Testis (tissue), 3 donors: ENCODE results near the gene SLC12A9. TPM values are rescaled to one million over a fixed set of nuclear protein-coding genes. Genes with fewer than 3 reads are reported as not detected.
A peak's percentile ranks its signal among the peaks of the same experiment; 100 is the strongest.

Experiments used
- DNase-seq: peaks from one replicate; pipeline ENCODE4 v3.0.0-alpha.2; 2019
- H3K27ac ChIP-seq, 2 donors: fragments of 200-600 bp; sonication (generic); one replicate each; pipeline ENCODE4 v1.5.1; 2019
- H3K27me3 ChIP-seq: fragments of 200-600 bp; sonication (generic); one replicate; pipeline ENCODE4 v1.5.1; 2019
- H3K36me3 ChIP-seq: fragments of 200-600 bp; sonication (generic); one replicate; pipeline ENCODE4 v1.5.1; 2017; ENCODE audit warnings: low read depth; ENCODE audit errors: missing control alignments
- H3K4me1 ChIP-seq: fragments of 200-600 bp; sonication (generic); one replicate; pipeline ENCODE4 v1.5.1; 2019
- H3K4me3 ChIP-seq, 2 donors: fragments of 200-600 bp; sonication (generic); one replicate each; pipeline ENCODE4 v1.5.1; 2017 to 2019
- H3K9me3 ChIP-seq: fragments of 200-600 bp; sonication (generic); one replicate; pipeline ENCODE4 v1.5.1; 2017
- CTCF ChIP-seq, 3 experiments: fragments of 450-650 bp in 2 of 3; fragments of 200-600 bp in 1 of 3; sonication (generic) in 1 of 3; IDR thresholded peaks; one replicate each; pipeline ENCODE4 v1.5.1; 2016 to 2019; ENCODE audit warnings: antibody characterized with exemption in 3 of 3, mild to moderate bottlenecking in 2 of 3, moderate library complexity in 1 of 3
- POLR2A ChIP-seq: fragments of 450-650 bp; IDR thresholded peaks from one replicate; pipeline ENCODE4 v1.6.1; 2017; ENCODE audit warnings: antibody characterized with exemption, mild to moderate bottlenecking, moderate library complexity
- WGBS, 2 donors: methylation state at CpG; one replicate each; pipeline ENCODE4 v1.1.5; 2018; 5-methylcytosine and 5-hydroxymethylcytosine counted together
- intact Hi-C: fragments of 100-400 bp; cut with DNase I; formaldehyde crosslinking; loops from one replicate; pipeline ENCODE4 v1.15.1; 2023; ENCODE audit warnings: low total_unique reads
- polyA plus RNA-seq: library from polyadenylated mRNA; stranded (reverse); fragments of 350-450 nt; fragmentation: Illumina TruSeq; extraction: RNeasy Lipid Tissue Mini Kit (QIAGEN cat#74804); gene quantifications from one replicate; pipeline ENCODE4 v1.2.3, GENCODE V29; 2014; ENCODE audit warnings: low read depth, low replicate concordance; ENCODE audit not compliant: insufficient read depth
- total RNA-seq, 2 donors: library from RNA; depleted of rRNA; stranded (reverse); fragments of >200 nt; gene quantifications; one replicate each; pipeline ENCODE4 v1.2.3, GENCODE V29; 2016

SLC12A9 gene
- total and polyA plus RNA-seq, 3 donors from 2014 or later = 12.8 to 18.9 (median 13.8) TPM

- Histone ChIP-seq H3K9me3 (no peaks in the 10 kb centered on the region), H3K4me1 (peaks cover 12% of the 10 kb centered on the region), H3K27me3 (no peaks in the 10 kb centered on the region), H3K4me3 (peak overlapping the region; percentile 9 to 62), H3K36me3 (no peaks in the 10 kb centered on the region), H3K27ac (no peak overlapping the region)
- peak; percentile 74 for DNase-seq
- intact Hi-C loops = loop anchor here (5.0 kb wide), 1 partner anchor 160 kb away; no protein-coding TSS in a partner anchor
- 0 to 14% methylated on average over 1 to 57 of the region's 95 CpGs for WGBS, 2 donors
- TF ChIP-seq CTCF (IDR thresholded peaks at IDR 0.05) (peak; percentile 67 to 84 (median 83)), POLR2A (no peak)
Observed at GRCh38 chr7:100896732-100897608, 44.5 kb downstream of the SLC12A9 start.

GRCh38 chr7:100897772-100898454 lies 45.4 kb downstream of the SLC12A9 start:
- H3K4me1 ChIP-seq = peaks cover 12% of the 10 kb centered on the region
- no peak overlapping the region for H3K4me3 ChIP-seq
- H3K36me3 ChIP-seq = no peaks in the 10 kb centered on the region
- H3K27ac ChIP-seq = no peak overlapping the region
- H3K27me3 ChIP-seq = no peaks in the 10 kb centered on the region
- intact Hi-C loops = loop anchor here (5.0 kb wide), 1 partner anchor 159 kb away; no protein-coding TSS in a partner anchor
- no peaks in the 10 kb centered on the region for H3K9me3 ChIP-seq
- TF ChIP-seq CTCF (IDR thresholded peaks at IDR 0.05) (no peak), POLR2A (no peak)
- WGBS, 2 donors = 50 to 57% methylated on average over 13 of the region's 13 CpGs
- DNase-seq = no peak

GRCh38 chr7:100899432-100899831 lies 46.9 kb downstream of the SLC12A9 start:
- peaks cover 12% of the 10 kb centered on the region for H3K4me1 ChIP-seq
- intact Hi-C loops = loop anchor here (5.0 kb wide), 1 partner anchor 158 kb away; no protein-coding TSS in a partner anchor
- H3K27me3 ChIP-seq = no peaks in the 10 kb centered on the region
- H3K36me3 ChIP-seq = no peaks in the 10 kb centered on the region
- 91 to 96% methylated on average over 5 of the region's 5 CpGs for WGBS, 2 donors
- H3K4me3 ChIP-seq = no peak overlapping the region
- H3K27ac ChIP-seq = no peak overlapping the region
- no peak for DNase-seq
- H3K9me3 ChIP-seq = no peaks in the 10 kb centered on the region
- TF ChIP-seq CTCF (IDR thresholded peaks at IDR 0.05) = no peak
- TF ChIP-seq POLR2A = no peak

GRCh38 chr7:100900978-100901377 lies 48.5 kb downstream of the SLC12A9 start:
- intact Hi-C loops = no loop called here
- 68 to 70% methylated on average over 2 of the region's 2 CpGs for WGBS, 2 donors
- no peaks in the 10 kb centered on the region for H3K9me3 ChIP-seq
- no peak overlapping the region for H3K4me3 ChIP-seq
- H3K36me3 ChIP-seq = no peaks in the 10 kb centered on the region
- no peak for DNase-seq
- H3K4me1 ChIP-seq = peaks cover 3% of the 10 kb centered on the region
- TF ChIP-seq POLR2A = no peak
- no peak for TF ChIP-seq CTCF (IDR thresholded peaks at IDR 0.05)
- H3K27me3 ChIP-seq = no peaks in the 10 kb centered on the region
- no peak overlapping the region for H3K27ac ChIP-seq
